Sigmoid colon (tissue), 7 donors: Measurements from ENCODE around the gene SLC14A1. TPM values are rescaled to one million over a fixed set of nuclear protein-coding genes. Genes with fewer than 3 reads are reported as not detected.
"Not testable (repeated sequence)": the region's sequence is repeated elsewhere in the genome, so short reads cannot be mapped to it uniquely, and the experiment has no call there.

Experiments
- DNase-seq: peaks from one replicate; pipeline ENCODE4 v3.0.0-alpha.2; 2019
- H3K27ac ChIP-seq, 4 donors: fragments of 200-600 bp; sonication (generic); one replicate each; pipeline ENCODE4 v1.5.1; 2016 to 2019; ENCODE audit warnings: mild to moderate bottlenecking in 1 of 4
- H3K27me3 ChIP-seq, 3 donors: fragments of 200-600 bp; sonication (generic); one replicate each; pipeline ENCODE4 v1.5.1; 2019; ENCODE audit warnings: mild to moderate bottlenecking in 1 of 3
- H3K36me3 ChIP-seq, 4 donors: fragments of 200-600 bp; sonication (generic); one replicate each; pipeline ENCODE4 v1.5.1; 2016 to 2019
- H3K4me1 ChIP-seq, 4 donors: fragments of 200-600 bp; sonication (generic); one replicate each; pipeline ENCODE4 v1.5.1; 2017 to 2019
- H3K4me3 ChIP-seq, 4 donors: fragments of 200-600 bp; sonication (generic); one replicate each; pipeline ENCODE4 v1.5.1; 2017 to 2019; ENCODE audit warnings: mild to moderate bottlenecking in 2 of 4, moderate library complexity in 1 of 4
- H3K9me3 ChIP-seq, 4 donors: fragments of 200-600 bp in 3 of 4; sonication (generic) in 3 of 4; one replicate each; pipeline versions ENCODE4 v1.5.1 to v1.6.1; 2013 to 2019
- CTCF ChIP-seq, 4 experiments: fragments of 450-650 bp in 3 of 4; fragments of 200-600 bp in 1 of 4; IDR thresholded peaks; one replicate each; pipeline ENCODE4 v1.5.1; 2016 to 2019; ENCODE audit warnings: antibody characterized with exemption in 4 of 4, mild to moderate bottlenecking in 3 of 4, moderate library complexity in 2 of 4
- EP300 ChIP-seq, 4 donors: sonication (generic); formaldehyde crosslinking; IDR thresholded peaks; one replicate each; pipeline ENCODE4 v1.6.1; 2017; ENCODE audit warnings: antibody characterized with exemption in 4 of 4
- POLR2A ChIP-seq, 2 donors: fragments of 450-650 bp; IDR thresholded peaks; one replicate each; pipeline ENCODE4 v1.6.1; 2016; ENCODE audit warnings: antibody characterized with exemption in 2 of 2, mild to moderate bottlenecking in 2 of 2, moderate library complexity in 2 of 2
- POLR2AphosphoS5 ChIP-seq, 4 donors: sonication (generic); formaldehyde crosslinking; IDR thresholded peaks; one replicate each; pipeline ENCODE4 v1.6.1; 2017; ENCODE audit warnings: antibody characterized with exemption in 4 of 4
- WGBS, 2 donors: extraction: QIAGEN DNeasy Blood & Tissue Kit; methylation state at CpG; one replicate each; pipeline ENCODE4 v1.1.7; 2013; 5-methylcytosine and 5-hydroxymethylcytosine counted together
- intact Hi-C: fragments of 100-400 bp; cut with DNase I; formaldehyde crosslinking; loops from one replicate; pipeline ENCODE4 v1.15.1; 2023
- polyA plus RNA-seq, 3 donors: library from polyadenylated mRNA; stranded (reverse); fragments of 200-250 nt; gene quantifications; one replicate each; pipeline ENCODE4 v1.2.3, GENCODE V29; 2013
- total RNA-seq, 4 donors: library from RNA; depleted of rRNA; stranded (reverse); fragments of >200 nt; gene quantifications; one replicate each; pipeline ENCODE4 v1.1.0, GENCODE V29; 2016
- donor health status: healthy with polysubstance abuse.
- donor health status: Bipolar disorder and iron deficiency.
- donor health status: healthy.

Gene SLC14A1
- total and polyA plus RNA-seq, 7 donors: 0.69 to 14.4 (median 1.6) TPM; not detected in 2

GRCh38 chr18:45752681-45753080 lies 28.7 kb downstream of the SLC14A1 start:
- no peaks in the 10 kb centered on the region for H3K36me3 ChIP-seq
- intact Hi-C loops: no loop called here
- TF ChIP-seq CTCF (IDR thresholded peaks at IDR 0.05): no peak
- no peak for TF ChIP-seq POLR2AphosphoS5 (IDR thresholded peaks at IDR 0.05)
- TF ChIP-seq POLR2A (IDR thresholded peaks at IDR 0.05): no peak
- TF ChIP-seq EP300 (IDR thresholded peaks at IDR 0.05): no peak
- no peak for DNase-seq
- H3K4me1 ChIP-seq: peaks cover 0 to 4% (median 0%) of the 10 kb centered on the region in 4 donors
- no peaks in the 10 kb centered on the region for H3K9me3 ChIP-seq
- no peak overlapping the region for H3K27ac ChIP-seq
- H3K4me3 ChIP-seq: no peak overlapping the region
- H3K27me3 ChIP-seq: no peaks in the 10 kb centered on the region

- no peak for DNase-seq
- WGBS, 2 donors: 87% methylated on average over 1 of the region's 1 CpG
- no peak overlapping the region for H3K4me3 ChIP-seq
- no peak overlapping the region for H3K27ac ChIP-seq
- no peaks in the 10 kb centered on the region for H3K36me3 ChIP-seq
- intact Hi-C loops: no loop called here
- no peaks in the 10 kb centered on the region for H3K9me3 ChIP-seq
- no peaks in the 10 kb centered on the region for H3K27me3 ChIP-seq
- no peak for TF ChIP-seq POLR2A (IDR thresholded peaks at IDR 0.05)
- TF ChIP-seq EP300 (IDR thresholded peaks at IDR 0.05): no peak
- TF ChIP-seq CTCF (IDR thresholded peaks at IDR 0.05): no peak
- TF ChIP-seq POLR2AphosphoS5 (IDR thresholded peaks at IDR 0.05): no peak
- H3K4me1 ChIP-seq: peaks cover 0 to 4% (median 0%) of the 10 kb centered on the region in 4 donors
Observed at GRCh38 chr18:45753286-45753685, 29.3 kb downstream of the SLC14A1 start.

GRCh38 chr18:45755934-45756333 lies 32.0 kb downstream of the SLC14A1 start:
- Histone ChIP-seq H3K27ac (no peak overlapping the region), H3K36me3 (no peaks in the 10 kb centered on the region), H3K27me3 (no peaks in the 10 kb centered on the region), H3K9me3 (no peaks in the 10 kb centered on the region), H3K4me1 (peaks cover 0 to 4% (median 0%) of the 10 kb centered on the region in 4 donors), H3K4me3 (no peak overlapping the region)
- WGBS, 2 donors: 21 to 23% methylated on average over 4 of the region's 4 CpGs
- intact Hi-C loops: no loop called here
- TF ChIP-seq CTCF (IDR thresholded peaks at IDR 0.05) (no peak), POLR2AphosphoS5 (IDR thresholded peaks at IDR 0.05) (no peak), POLR2A (IDR thresholded peaks at IDR 0.05) (no peak), EP300 (IDR thresholded peaks at IDR 0.05) (no peak)
- DNase-seq: no peak

- intact Hi-C loops: no loop called here
- WGBS, 2 donors: 82% methylated on average over 5 of the region's 5 CpGs
- peaks cover 0 to 4% (median 0%) of the 10 kb centered on the region in 4 donors for H3K4me1 ChIP-seq
- no peaks in the 10 kb centered on the region for H3K9me3 ChIP-seq
- no peak overlapping the region for H3K4me3 ChIP-seq
- no peaks in the 10 kb centered on the region for H3K27me3 ChIP-seq
- no peaks in the 10 kb centered on the region for H3K36me3 ChIP-seq
- H3K27ac ChIP-seq: no peak overlapping the region
- no peak for TF ChIP-seq POLR2A (IDR thresholded peaks at IDR 0.05)
- no peak for TF ChIP-seq POLR2AphosphoS5 (IDR thresholded peaks at IDR 0.05)
- TF ChIP-seq CTCF (IDR thresholded peaks at IDR 0.05): no peak
- no peak for TF ChIP-seq EP300 (IDR thresholded peaks at IDR 0.05)
- DNase-seq: no peak
Observed at GRCh38 chr18:45757005-45757404, 33.0 kb downstream of the SLC14A1 start.

GRCh38 chr18:45757644-45758043 lies 33.7 kb downstream of the SLC14A1 start:
- H3K36me3 ChIP-seq, H3K27ac ChIP-seq, H3K4me3 ChIP-seq, DNase-seq, H3K27me3 ChIP-seq, H3K9me3 ChIP-seq, intact Hi-C loops, H3K4me1 ChIP-seq: not testable (repeated sequence)
- 87% methylated on average over 11 of the region's 11 CpGs for WGBS, 2 donors
